ENCODE results near the gene TIPARP. TPM values are rescaled to one million over a fixed set of nuclear protein-coding genes. Genes with fewer than 3 reads are reported as not detected.

TIPARP gene
- total RNA-seq, 2 experiments from 2014 or later: 10.0 to 13.4 TPM

DNA sequence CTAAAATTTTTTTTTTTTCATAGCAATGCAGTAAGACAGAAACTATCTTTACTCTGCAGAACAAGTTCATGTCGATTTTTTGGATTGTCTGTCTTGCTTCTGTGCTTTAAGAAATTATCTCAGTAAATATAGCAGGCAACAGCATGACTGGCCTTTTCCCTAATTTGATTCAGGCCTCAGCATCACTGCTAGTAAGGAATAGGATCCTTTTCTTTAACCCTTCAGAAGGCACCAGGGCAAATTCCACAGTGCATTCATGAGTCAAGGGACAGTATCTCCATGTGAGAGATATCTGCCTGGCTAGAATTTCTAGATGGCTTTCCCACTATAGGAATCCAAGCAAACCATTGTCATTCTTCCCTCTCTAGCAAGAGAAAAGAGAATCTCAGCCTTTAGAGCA, 71.4 kb downstream of the TIPARP start:
- no peaks in the 10 kb centered on the region for H3K4me1 ChIP-seq (ENCODE audit: insufficient read depth, low read length, poor library complexity, severe bottlenecking)
- H3K27ac ChIP-seq (ENCODE audit: low read depth, low read length, poor library complexity, severe bottlenecking): no peak overlapping the region
- no peak overlapping the region for H2AFZ ChIP-seq (ENCODE audit: low read length)
- POLR2A ChIA-PET: no interaction called here
- DNase-seq (ENCODE audit: low spot score): no peak
- no peak overlapping the region for H3K4me2 ChIP-seq (ENCODE audit: low read length)
- H3K9me2 ChIP-seq (ENCODE audit: insufficient read depth, low read length): no peaks in the 10 kb centered on the region
- CTCF ChIA-PET (ENCODE audit: unreplicated experiment): no interaction called here
- H3K36me3 ChIP-seq (ENCODE audit: insufficient read depth, low read length): no peaks in the 10 kb centered on the region
- H3K4me3 ChIP-seq (ENCODE audit: low read depth, low read length, poor library complexity, severe bottlenecking): no peak overlapping the region
- TF ChIP-seq, protein P1, sequence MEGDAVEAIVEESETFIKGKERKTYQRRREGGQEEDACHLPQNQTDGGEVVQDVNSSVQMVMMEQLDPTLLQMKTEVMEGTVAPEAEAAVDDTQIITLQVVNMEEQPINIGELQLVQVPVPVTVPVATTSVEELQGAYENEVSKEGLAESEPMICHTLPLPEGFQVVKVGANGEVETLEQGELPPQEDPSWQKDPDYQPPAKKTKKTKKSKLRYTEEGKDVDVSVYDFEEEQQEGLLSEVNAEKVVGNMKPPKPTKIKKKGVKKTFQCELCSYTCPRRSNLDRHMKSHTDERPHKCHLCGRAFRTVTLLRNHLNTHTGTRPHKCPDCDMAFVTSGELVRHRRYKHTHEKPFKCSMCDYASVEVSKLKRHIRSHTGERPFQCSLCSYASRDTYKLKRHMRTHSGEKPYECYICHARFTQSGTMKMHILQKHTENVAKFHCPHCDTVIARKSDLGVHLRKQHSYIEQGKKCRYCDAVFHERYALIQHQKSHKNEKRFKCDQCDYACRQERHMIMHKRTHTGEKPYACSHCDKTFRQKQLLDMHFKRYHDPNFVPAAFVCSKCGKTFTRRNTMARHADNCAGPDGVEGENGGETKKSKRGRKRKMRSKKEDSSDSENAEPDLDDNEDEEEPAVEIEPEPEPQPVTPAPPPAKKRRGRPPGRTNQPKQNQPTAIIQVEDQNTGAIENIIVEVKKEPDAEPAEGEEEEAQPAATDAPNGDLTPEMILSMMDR (conservative IDR thresholded peaks at IDR 0.05; ENCODE audit: low read length): no peak
- no peak for TF ChIP-seq EZH2phosphoT487 (IDR thresholded peaks at IDR 0.05; ENCODE audit: borderline replicate concordance, low read depth, low read length)
- H4K20me1 ChIP-seq (ENCODE audit: insufficient read depth, low read length): no peaks in the 10 kb centered on the region
- BruUV-seq (replicated peaks): no TSS peak
- 0 out of 2 replicates have a peak, but pooled peaks cover 6% of the 10 kb centered on the region for H3K9me3 ChIP-seq (ENCODE audit: low read length)
- H3K79me2 ChIP-seq (ENCODE audit: insufficient read depth, low read depth, low read length): no peaks in the 10 kb centered on the region
- intact Hi-C loops (cut with micrococcal nuclease; ENCODE audit: unreplicated experiment): no loop called here

DNA sequence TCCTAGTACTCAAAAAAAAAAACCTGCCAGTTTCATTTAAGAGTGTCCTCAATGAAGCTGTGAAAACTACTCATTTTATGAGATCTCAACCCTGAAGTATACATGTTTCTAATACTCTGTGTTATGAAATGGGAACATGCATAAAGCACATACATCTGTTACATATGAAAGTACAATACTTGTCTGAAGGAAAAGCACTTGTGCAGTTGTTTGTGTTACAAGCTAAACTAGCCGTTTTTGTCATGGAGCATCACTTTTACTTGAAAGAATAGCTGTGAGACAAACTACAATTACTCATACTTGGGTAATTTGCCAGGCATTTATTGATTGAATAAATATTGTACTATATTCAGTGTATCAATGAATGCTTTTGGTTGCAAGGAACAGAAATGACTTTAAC, 72.7 kb downstream of the TIPARP start:
- intact Hi-C loops (cut with micrococcal nuclease; ENCODE audit: unreplicated experiment): no loop called here
- ChIA-PET POLR2A (interaction anchor here (0.8 to 1.2 kb wide), 2 partner anchors 11 to 109 kb away, joined by 3 read pairs; no protein-coding TSS in a partner anchor), CTCF (ENCODE audit: unreplicated experiment) (no interaction called here)
- no peak for DNase-seq (ENCODE audit: low spot score)
- H3K4me3 ChIP-seq (ENCODE audit: low read depth, low read length, poor library complexity, severe bottlenecking): no peak overlapping the region
- 0 out of 2 replicates have a peak, but pooled peaks cover 6% of the 10 kb centered on the region for H3K9me3 ChIP-seq (ENCODE audit: low read length)
- no peak overlapping the region for H2AFZ ChIP-seq (ENCODE audit: low read length)
- no peaks in the 10 kb centered on the region for H4K20me1 ChIP-seq (ENCODE audit: insufficient read depth, low read length)
- no peaks in the 10 kb centered on the region for H3K4me1 ChIP-seq (ENCODE audit: insufficient read depth, low read length, poor library complexity, severe bottlenecking)
- no TSS peak for BruUV-seq (replicated peaks)
- H3K36me3 ChIP-seq (ENCODE audit: insufficient read depth, low read length): no peaks in the 10 kb centered on the region
- H3K79me2 ChIP-seq (ENCODE audit: insufficient read depth, low read depth, low read length): no peaks in the 10 kb centered on the region
- no peak for TF ChIP-seq EZH2phosphoT487 (IDR thresholded peaks at IDR 0.05; ENCODE audit: borderline replicate concordance, low read depth, low read length)
- TF ChIP-seq, protein P1 (conservative IDR thresholded peaks at IDR 0.05; ENCODE audit: low read length): no peak
- no peak overlapping the region for H3K4me2 ChIP-seq (ENCODE audit: low read length)
- H3K9me2 ChIP-seq (ENCODE audit: insufficient read depth, low read length): no peaks in the 10 kb centered on the region
- no peak overlapping the region for H3K27ac ChIP-seq (ENCODE audit: low read depth, low read length, poor library complexity, severe bottlenecking)

DNA sequence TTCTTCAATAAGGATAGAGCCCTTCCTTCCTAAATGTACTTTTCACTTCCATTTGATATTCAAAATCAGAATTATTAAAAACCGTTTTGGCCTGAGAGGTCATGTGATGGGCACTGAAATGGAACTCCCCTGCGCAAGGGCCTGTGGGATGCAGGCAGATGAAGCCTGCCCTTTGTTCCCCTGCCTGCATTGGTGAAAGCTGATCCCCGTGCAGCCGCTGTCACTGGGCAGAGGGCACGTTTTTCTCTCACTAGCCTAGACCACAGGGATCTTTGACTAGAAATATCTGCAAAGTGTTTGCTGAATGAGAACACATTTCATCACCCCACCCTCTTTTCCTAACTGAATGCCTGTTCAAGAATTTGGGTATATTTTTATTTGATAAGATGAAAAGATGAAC, 74.9 kb downstream of the TIPARP start:
- ChIA-PET CTCF (ENCODE audit: unreplicated experiment) (no interaction called here), POLR2A (no interaction called here)
- Histone ChIP-seq H3K9me3 (ENCODE audit: low read length) (0 out of 2 replicates have a peak, but pooled peaks cover 6% of the 10 kb centered on the region), H2AFZ (ENCODE audit: low read length) (no peak overlapping the region), H3K27ac (ENCODE audit: low read depth, low read length, poor library complexity, severe bottlenecking) (no peak overlapping the region), H3K4me3 (ENCODE audit: low read depth, low read length, poor library complexity, severe bottlenecking) (no peak overlapping the region), H4K20me1 (ENCODE audit: insufficient read depth, low read length) (no peaks in the 10 kb centered on the region), H3K79me2 (ENCODE audit: insufficient read depth, low read depth, low read length) (no peaks in the 10 kb centered on the region), H3K9me2 (ENCODE audit: insufficient read depth, low read length) (no peaks in the 10 kb centered on the region), H3K36me3 (ENCODE audit: insufficient read depth, low read length) (no peaks in the 10 kb centered on the region), H3K4me2 (ENCODE audit: low read length) (no peak overlapping the region), H3K4me1 (ENCODE audit: insufficient read depth, low read length, poor library complexity, severe bottlenecking) (no peaks in the 10 kb centered on the region)
- TF ChIP-seq, protein P1 (conservative IDR thresholded peaks at IDR 0.05; ENCODE audit: low read length): no peak
- TF ChIP-seq EZH2phosphoT487 (IDR thresholded peaks at IDR 0.05; ENCODE audit: borderline replicate concordance, low read depth, low read length): no peak
- BruUV-seq (replicated peaks): no TSS peak
- DNase-seq (ENCODE audit: low spot score): no peak
- intact Hi-C loops (cut with micrococcal nuclease; ENCODE audit: unreplicated experiment): no loop called here

Measured in OCI-LY7 (cell line).